B cell (primary cell): ENCODE data around the gene CLN3. TPM values are rescaled to one million over a fixed set of nuclear protein-coding genes. Genes with fewer than 3 reads are reported as not detected.

Experiments
- ATAC-seq: fragments of 200-7000 bp; cut with Tn5 transposase; one replicate; pipeline ENCODE4 v1.10.0; 2021; ENCODE audit warnings: low read depth, mild to moderate bottlenecking, moderate number of reproducible peaks, moderate library complexity
- CTCF ChIA-PET: fragments of 350-600 bp; sonication (Branson Sonifier 250); formaldehyde crosslinking; loops from one replicate; lab custom pipeline; 2021; ENCODE audit warnings: antibody characterized with exemption, inconsistent platforms; lab: Charles Lee
- POLR2A ChIA-PET: fragments of 350-600 bp; sonication (Branson Sonifier 250); formaldehyde crosslinking; loops from one replicate; lab custom pipeline; 2021; ENCODE audit warnings: antibody characterized with exemption; lab: Charles Lee
- DNase-seq: peaks from one replicate; pipeline ENCODE4 v3.0.0; 2013
- H2AFZ ChIP-seq: 2 replicates; pipeline ENCODE4 v1.6.1; 2012; ENCODE audit warnings: mild to moderate bottlenecking, low read depth, low read length; ENCODE audit not compliant: insufficient read depth, poor library complexity, severe bottlenecking
- H3K27ac ChIP-seq, 2 donors: 1 replicate in 1 of 2; 2 replicates in 1 of 2; pipeline ENCODE4 v1.5.1; 2012 to 2013; ENCODE audit warnings: low read length in 2 of 2, mild to moderate bottlenecking in 2 of 2, moderate library complexity in 1 of 2
- H3K27me3 ChIP-seq, 4 experiments: fragments of 200-600 bp in 1 of 4; sonication (generic) in 1 of 4; replicated peaks in 1 of 4; 1 replicate in 2 of 4; 2 replicates in 2 of 4; pipeline versions ENCODE4 v1.6.1 to v1.7.0; 2013 to 2016; ENCODE audit warnings: low read length in 3 of 4, mild to moderate bottlenecking in 2 of 4, mixed read lengths in 1 of 4, moderate library complexity in 1 of 4; ENCODE audit not compliant: insufficient read depth in 4 of 4, control insufficient read depth in 3 of 4; ENCODE audit errors: control extremely low read depth in 1 of 4
- H3K36me3 ChIP-seq, 2 experiments: replicated peaks in 1 of 2; 1 replicate in 1 of 2; 2 replicates in 1 of 2; pipeline versions ENCODE4 v1.6.1 to v1.7.1; 2013; ENCODE audit warnings: low read length in 1 of 2; ENCODE audit not compliant: insufficient read depth in 2 of 2, control insufficient read depth in 1 of 2; ENCODE audit errors: control extremely low read depth in 1 of 2, extremely low read depth in 1 of 2
- H3K4me1 ChIP-seq, 2 donors: fragments of 200-600 bp in 1 of 2; sonication (generic) in 1 of 2; 1 replicate in 1 of 2; 2 replicates in 1 of 2; pipeline versions ENCODE4 v1.5.1 to v1.6.1; 2013 to 2017; ENCODE audit warnings: low read length in 2 of 2; ENCODE audit not compliant: control insufficient read depth in 2 of 2, insufficient read depth in 2 of 2
- H3K4me2 ChIP-seq: replicated peaks from 2 replicates; pipeline ENCODE3; 2012; ENCODE audit warnings: mild to moderate bottlenecking, low read depth, low read length; ENCODE audit not compliant: poor library complexity, severe bottlenecking
- H3K4me3 ChIP-seq, 5 experiments: fragments of 200-600 bp in 1 of 5; sonication (generic) in 1 of 5; 1 replicate in 3 of 5; 2 replicates in 2 of 5; pipeline versions ENCODE4 v1.5.1 to v1.7.0; 2011 to 2016; ENCODE audit warnings: low read length in 4 of 5, mild to moderate bottlenecking in 4 of 5, low read depth in 2 of 5, control low read depth in 1 of 5, moderate library complexity in 1 of 5; ENCODE audit not compliant: insufficient read depth in 1 of 5; ENCODE audit errors: control extremely low read depth in 1 of 5, extremely low read depth in 1 of 5
- H3K79me2 ChIP-seq: fragments of 200-600 bp; sonication (generic); one replicate; pipeline ENCODE4 v1.6.0; 2016; ENCODE audit warnings: low read length; ENCODE audit not compliant: control insufficient read depth, insufficient read depth
- H3K9ac ChIP-seq: fragments of 200-600 bp; sonication (generic); 2 replicates; pipeline ENCODE4 v1.6.1; 2017; ENCODE audit warnings: mild to moderate bottlenecking, low read length, moderate library complexity
- H3K9me3 ChIP-seq, 3 donors: one replicate each; pipeline versions ENCODE4 v1.6.1 to v1.7.1; 2013; ENCODE audit warnings: low read length in 2 of 3; ENCODE audit not compliant: control insufficient read depth in 2 of 3, insufficient read depth in 1 of 3; ENCODE audit errors: control extremely low read depth in 1 of 3
- H4K20me1 ChIP-seq: 2 replicates; pipeline ENCODE4 v1.6.0; 2012; ENCODE audit warnings: mild to moderate bottlenecking, low read length; ENCODE audit not compliant: insufficient read depth, control insufficient read depth, poor library complexity, severe bottlenecking
- H3K27ac Mint-ChIP-seq: one replicate; pipeline ENCODE4 v1.8.0; 2021; ENCODE audit warnings: mixed read lengths
- H3K27me3 Mint-ChIP-seq: one replicate; pipeline ENCODE4 v1.8.0; 2021; ENCODE audit warnings: mixed read lengths
- H3K4me1 Mint-ChIP-seq: one replicate; pipeline ENCODE4 v1.8.0; 2021; ENCODE audit warnings: mixed read lengths
- H3K4me3 Mint-ChIP-seq: one replicate; pipeline ENCODE4 v1.8.0; 2021; ENCODE audit warnings: mixed read lengths
- H3K9me3 Mint-ChIP-seq: one replicate; pipeline ENCODE4 v1.8.0; 2022; ENCODE audit warnings: mixed read lengths; ENCODE audit not compliant: insufficient read depth
- CTCF ChIP-seq: fragments of 200-600 bp; IDR thresholded peaks from one replicate; pipeline ENCODE4 v1.8.0; 2022; ENCODE audit warnings: antibody characterized with exemption, mild to moderate bottlenecking
- EZH2 ChIP-seq: IDR thresholded peaks from 2 replicates; pipeline ENCODE4 v1.6.1; 2012; ENCODE audit warnings: borderline replicate concordance, low read depth, mild to moderate bottlenecking, moderate library complexity, low read length; ENCODE audit not compliant: insufficient read depth, poor library complexity, severe bottlenecking
- WGBS: methylation state at CpG from one replicate; pipeline ENCODE4 v1.1.5; 2013; ENCODE audit warnings: missing lambda C conversion rate; ENCODE audit not compliant: insufficient coverage; 5-methylcytosine and 5-hydroxymethylcytosine counted together
- intact Hi-C: fragments of 100-400 bp; cut with micrococcal nuclease; formaldehyde crosslinking; loops from one replicate; pipeline ENCODE4 v1.10.0; 2022
- polyA plus RNA-seq: library from polyadenylated mRNA; depleted of rRNA; stranded (reverse); fragments of >200 nt; gene quantifications from 2 replicates; pipeline ENCODE4 v1.2.3, GENCODE V29; 2012
- total RNA-seq, 2 donors: library from RNA; stranded (reverse); fragments of 120-200 nt in 1 of 2; gene quantifications; 1 replicate in 1 of 2; 2 replicates in 1 of 2; pipeline versions ENCODE4 v1.2.3 to v1.2.4, GENCODE V29; 2013 to 2022

The CLN3 gene
- total and polyA plus RNA-seq, 2 donors (not counting 1 experiment from before 2014, with no cell fraction given), result 34.3 to 37.7 TPM

- no peaks in the 10 kb centered on the region for H3K27me3 Mint-ChIP-seq
- DNase-seq, result no peak
- no peaks in the 10 kb centered on the region for H3K27me3 ChIP-seq
- H3K4me3 Mint-ChIP-seq, result no peak overlapping the region
- POLR2A ChIA-PET, result no interaction called here
- peaks cover 8 to 50% of the 10 kb centered on the region in 2 experiments for H3K36me3 ChIP-seq
- H3K4me3 ChIP-seq, result no peak overlapping the region
- no peaks in the 10 kb centered on the region for H3K4me1 Mint-ChIP-seq
- ATAC-seq, result no peak
- H3K4me2 ChIP-seq, result no peak overlapping the region
- H3K4me1 ChIP-seq, result no peaks in the 10 kb centered on the region
- intact Hi-C loops, result no loop called here
- no peak overlapping the region for H3K27ac Mint-ChIP-seq
- no peaks in the 10 kb centered on the region for H4K20me1 ChIP-seq
- H3K9ac ChIP-seq, result no peak overlapping the region
- no peak for TF ChIP-seq CTCF
- no peak for TF ChIP-seq EZH2
- no peak overlapping the region for H2AFZ ChIP-seq
- no peaks in the 10 kb centered on the region for H3K79me2 ChIP-seq
- 100% methylated on average over 8 of the region's 13 CpGs for whole genome bisulfite sequencing
- no peak overlapping the region for H3K27ac ChIP-seq
- H3K9me3 Mint-ChIP-seq, result no peaks in the 10 kb centered on the region
- H3K9me3 ChIP-seq, result no peaks in the 10 kb centered on the region
- CTCF ChIA-PET, result no interaction called here
These were observed 9.8 kb downstream of the CLN3 start for GRCh38 chr16:28482026-28482425.

DNA sequence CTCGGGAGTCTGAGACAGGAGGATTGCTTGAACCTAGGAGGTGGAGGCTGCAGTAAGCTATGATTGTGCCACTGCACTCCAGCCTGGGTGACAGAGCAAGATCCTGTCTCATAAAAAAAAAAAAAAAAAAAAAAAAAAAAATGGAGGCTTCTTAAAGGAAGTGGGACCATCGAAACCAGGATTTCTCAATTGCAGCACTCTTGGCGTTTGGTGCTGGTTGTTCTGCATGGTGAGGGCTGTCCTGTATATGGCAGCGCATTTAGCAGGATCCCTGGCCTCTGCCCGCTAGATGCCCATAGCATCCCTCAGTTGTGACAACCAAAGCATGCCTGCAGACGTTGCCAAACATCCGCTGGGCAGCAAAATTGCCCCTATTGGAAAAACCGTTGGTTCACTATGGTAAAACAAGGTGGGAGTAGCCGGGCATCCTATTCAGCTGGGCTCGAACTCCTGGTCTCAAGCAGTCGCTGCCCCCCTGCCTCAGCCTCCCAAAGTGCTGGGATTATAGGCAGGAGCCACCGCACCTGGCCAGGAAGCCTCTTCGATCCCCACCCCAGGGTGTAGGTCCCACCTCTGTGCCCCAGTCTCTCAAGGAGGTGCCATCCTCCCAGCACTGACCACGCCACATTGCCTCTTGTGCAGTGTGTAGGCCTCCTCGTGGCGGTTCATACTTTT is 13.2 kb downstream of the CLN3 start:
- no peak overlapping the region for H3K27ac Mint-ChIP-seq
- Histone ChIP-seq H3K27me3 (no peaks in the 10 kb centered on the region), H3K4me1 (peaks cover 0 to 4% of the 10 kb centered on the region in 2 donors), H3K9ac (no peak overlapping the region), H3K36me3 (peaks cover 15 to 41% of the 10 kb centered on the region in 2 experiments), H3K4me3 (no peak overlapping the region), H3K79me2 (no peaks in the 10 kb centered on the region), H3K4me2 (no peak overlapping the region), H3K9me3 (no peaks in the 10 kb centered on the region), H4K20me1 (no peaks in the 10 kb centered on the region), H3K27ac (no peak overlapping the region), H2AFZ (no peak overlapping the region)
- DNase-seq (peak; percentile 1), ATAC-seq (no peak)
- no peaks in the 10 kb centered on the region for H3K9me3 Mint-ChIP-seq
- 97% methylated on average over 15 of the region's 16 CpGs for WGBS
- peaks cover 2% of the 10 kb centered on the region for H3K4me1 Mint-ChIP-seq
- POLR2A ChIA-PET, result interaction anchor here (0.6 kb wide), 1 partner anchor 66 kb away, joined by 3 read pairs; no protein-coding TSS in a partner anchor
- TF ChIP-seq EZH2, result no peak
- TF ChIP-seq CTCF, result no peak
- H3K27me3 Mint-ChIP-seq, result no peaks in the 10 kb centered on the region
- intact Hi-C loops, result no loop called here
- no peak overlapping the region for H3K4me3 Mint-ChIP-seq
- CTCF ChIA-PET, result no interaction called here
